ENCODE measurements around the gene FTCD.

The FTCD gene

GRCh38 chr21:46121286-46122221, 33.8 kb downstream of the FTCD start:
- no peak for DNase-seq

- no peak for DNase-seq
These were observed 34.8 kb downstream of the FTCD start for GRCh38 chr21:46120301-46121285.

- DNase-seq: no peak
These were observed 35.6 kb downstream of the FTCD start for GRCh38 chr21:46119637-46120271.

- DNase-seq: no peak
These were observed 36.2 kb downstream of the FTCD start for GRCh38 chr21:46119144-46119636.

GRCh38 chr21:46118316-46119143, 36.8 kb downstream of the FTCD start:
- no peak for DNase-seq

- DNase-seq: no peak
These were observed 37.6 kb downstream of the FTCD start for GRCh38 chr21:46117586-46118315.

- no peak for DNase-seq
These were observed 38.4 kb downstream of the FTCD start for GRCh38 chr21:46116776-46117585.

- DNase-seq: no peak
These were observed 39.1 kb downstream of the FTCD start for GRCh38 chr21:46116189-46116775.

GRCh38 chr21:46115441-46116188, 39.8 kb downstream of the FTCD start:
- DNase-seq: no peak

GRCh38 chr21:46114963-46115362, 40.4 kb downstream of the FTCD start:
- no peak for DNase-seq

GRCh38 chr21:46113497-46114176, 41.7 kb downstream of the FTCD start:
- DNase-seq: no peak

- DNase-seq: no peak
These were observed 42.6 kb downstream of the FTCD start for GRCh38 chr21:46112725-46113215.

GRCh38 chr21:46111857-46112724, 43.3 kb downstream of the FTCD start:
- no peak for DNase-seq

GRCh38 chr21:46111193-46111571, 44.2 kb downstream of the FTCD start:
- DNase-seq: no peak

- no peak for DNase-seq
These were observed 44.7 kb downstream of the FTCD start for GRCh38 chr21:46110499-46111192.
